ENCODE data around the gene DLX6. TPM values are rescaled to one million over a fixed set of nuclear protein-coding genes. Genes with fewer than 3 reads are reported as not detected.

DLX6 gene
- total RNA-seq, 1 donor from 2014 or later: 0.20 TPM

- no peak for DNase-seq
These were observed 6.4 kb downstream of the DLX6 start for GRCh38 chr7:97011536-97012364.

DNA sequence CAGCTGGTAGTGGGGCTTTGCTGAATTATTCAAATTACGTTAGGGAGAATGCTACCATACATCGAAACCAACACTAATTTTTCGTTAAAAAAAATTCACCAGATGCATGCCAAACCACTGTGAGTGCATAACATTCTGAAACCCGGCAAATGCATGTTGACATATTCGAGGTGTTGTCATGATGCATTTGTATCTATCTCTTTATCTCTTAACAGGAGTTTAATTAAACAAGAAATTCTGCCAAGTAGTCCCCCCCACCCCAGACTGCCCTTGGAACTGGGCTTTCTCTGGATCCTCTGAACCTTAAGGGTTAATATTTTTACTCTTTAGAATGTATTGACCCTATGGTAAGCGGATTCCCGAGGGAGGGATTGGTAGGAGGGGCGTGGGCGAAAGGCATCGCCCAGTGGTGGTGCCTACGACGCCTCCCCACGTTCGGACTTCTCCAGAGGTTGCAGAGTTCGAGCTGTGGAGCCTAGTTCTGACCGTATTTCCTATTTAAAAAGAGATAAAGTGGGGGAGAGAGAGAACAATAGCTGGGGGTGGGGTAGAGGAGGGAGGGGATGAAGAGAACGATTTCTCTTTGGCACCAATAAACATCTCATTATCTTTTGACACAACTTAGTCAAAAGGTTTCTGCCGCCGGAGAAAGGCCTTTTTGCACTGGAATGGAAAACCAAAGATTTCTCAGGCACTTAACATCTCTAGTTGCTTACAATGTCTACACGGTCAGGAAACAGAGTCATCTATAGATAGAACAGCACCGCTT, 7.2 kb downstream of the DLX6 start:
- DNase-seq: no peak

- no peak for DNase-seq
These were observed 7.9 kb downstream of the DLX6 start for GRCh38 chr7:97013134-97013844.

DNA sequence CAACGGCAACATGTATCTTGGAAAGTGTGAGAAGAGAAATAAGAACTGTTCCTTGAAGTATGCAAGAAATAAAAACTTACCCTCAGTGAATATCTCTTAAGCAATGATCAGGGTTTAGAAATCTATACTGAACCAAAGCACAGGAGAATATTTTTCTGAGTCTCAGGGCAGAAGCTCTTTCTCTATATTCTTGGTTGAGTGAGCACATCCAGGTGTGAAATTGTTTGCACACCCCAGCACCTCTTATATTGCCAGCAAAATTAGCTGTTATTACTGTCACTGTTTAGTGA, 8.4 kb downstream of the DLX6 start:
- no peak for DNase-seq

DNA sequence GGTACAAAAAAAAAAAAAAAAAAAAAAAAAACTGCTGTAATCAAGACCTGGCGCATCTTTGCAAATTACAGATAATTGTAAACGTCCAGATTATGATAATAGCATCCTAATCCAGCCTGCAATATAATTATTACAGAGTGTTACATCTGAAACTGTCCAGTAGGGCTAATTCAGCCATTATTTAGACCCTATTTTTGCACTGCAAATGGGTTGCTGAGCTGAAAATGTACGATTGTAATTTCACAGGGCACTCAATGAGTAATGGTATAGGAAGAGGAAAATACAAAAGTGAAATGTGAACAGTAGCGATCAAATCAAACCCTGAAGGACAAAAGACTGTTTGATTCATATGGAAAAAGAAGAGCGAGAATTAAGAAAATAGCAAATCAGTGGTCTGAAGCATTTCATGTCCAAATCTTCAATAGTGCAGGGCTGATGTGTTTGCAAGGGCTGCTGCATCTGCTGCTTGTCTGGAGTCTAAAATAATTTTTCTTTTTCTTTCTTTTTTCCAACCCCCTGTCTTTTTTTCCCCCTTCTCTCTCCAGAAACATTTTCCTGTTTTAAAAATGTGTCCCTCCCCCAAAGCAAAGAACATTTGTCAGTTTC, 8.9 kb downstream of the DLX6 start:
- no peak for DNase-seq

GRCh38 chr7:97015279-97015678, 9.9 kb downstream of the DLX6 start:
- no peak for DNase-seq

- no peak for DNase-seq
These were observed 10.5 kb downstream of the DLX6 start for GRCh38 chr7:97015756-97016380.

- no peak for DNase-seq
These were observed 11.2 kb downstream of the DLX6 start for GRCh38 chr7:97016381-97017191.

- no peak for DNase-seq
These were observed 12.1 kb downstream of the DLX6 start for GRCh38 chr7:97017192-97018125.

GRCh38 chr7:97018126-97018601, 12.8 kb downstream of the DLX6 start:
- no peak for DNase-seq

DNA sequence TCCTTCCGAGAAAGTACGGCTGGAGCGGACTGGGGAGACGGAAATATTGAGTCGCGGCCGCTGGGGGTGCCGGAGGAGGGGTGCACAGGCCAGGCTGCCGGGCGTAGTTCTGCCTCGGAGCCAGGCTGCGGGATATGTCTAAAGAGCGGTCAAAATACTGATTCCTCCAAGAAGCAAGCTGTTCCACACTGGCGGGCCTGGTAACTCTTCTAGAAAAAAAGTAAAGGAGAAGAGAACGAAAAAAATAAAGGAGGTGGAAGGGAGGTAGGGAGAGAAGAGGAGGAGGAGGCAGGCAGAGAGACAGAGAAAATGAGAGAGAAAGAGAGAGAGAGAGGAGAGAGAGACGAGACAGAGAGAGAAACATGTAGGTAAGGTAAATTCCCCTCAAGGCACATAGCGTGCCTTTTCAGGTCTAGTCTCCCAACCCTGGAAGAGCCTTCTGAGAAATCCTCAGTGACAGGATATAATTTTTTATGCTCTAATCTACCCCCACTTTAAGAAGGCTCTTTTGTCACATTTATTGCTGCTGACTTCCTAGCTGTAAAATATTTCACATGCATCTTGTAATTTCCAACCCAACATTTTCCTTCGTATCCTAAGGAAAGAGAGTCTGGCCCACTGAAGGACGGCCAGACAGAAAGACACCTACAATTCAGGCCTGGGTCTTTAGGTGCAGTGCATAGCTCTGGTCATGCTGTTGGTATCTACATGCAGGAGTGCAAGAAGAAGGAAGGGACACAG, 13.6 kb downstream of the DLX6 start:
- DNase-seq: no peak

DNA sequence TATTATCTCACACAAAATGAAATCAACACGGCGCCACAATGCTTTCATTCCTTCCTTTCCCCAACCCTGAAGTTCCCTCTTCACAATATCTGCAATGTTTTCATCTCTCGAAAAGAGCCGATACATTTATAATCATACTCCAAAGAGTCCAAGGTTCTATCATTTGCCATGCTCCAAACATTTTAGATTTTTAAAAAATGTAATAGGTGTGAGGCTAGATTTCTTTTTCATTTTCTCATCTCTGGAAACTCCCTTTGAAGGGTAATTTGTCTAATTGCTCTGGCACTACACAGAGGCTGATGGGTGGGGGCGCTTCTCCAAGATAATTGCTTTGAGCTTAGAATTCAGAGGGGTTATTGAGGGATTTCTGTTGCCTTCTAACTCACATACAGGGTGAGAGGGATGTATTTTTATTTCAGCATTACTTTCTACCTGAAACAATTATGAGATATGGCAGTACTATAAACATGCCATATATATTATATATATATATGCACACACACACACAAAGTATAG, 14.4 kb downstream of the DLX6 start:
- DNase-seq: no peak

DNA sequence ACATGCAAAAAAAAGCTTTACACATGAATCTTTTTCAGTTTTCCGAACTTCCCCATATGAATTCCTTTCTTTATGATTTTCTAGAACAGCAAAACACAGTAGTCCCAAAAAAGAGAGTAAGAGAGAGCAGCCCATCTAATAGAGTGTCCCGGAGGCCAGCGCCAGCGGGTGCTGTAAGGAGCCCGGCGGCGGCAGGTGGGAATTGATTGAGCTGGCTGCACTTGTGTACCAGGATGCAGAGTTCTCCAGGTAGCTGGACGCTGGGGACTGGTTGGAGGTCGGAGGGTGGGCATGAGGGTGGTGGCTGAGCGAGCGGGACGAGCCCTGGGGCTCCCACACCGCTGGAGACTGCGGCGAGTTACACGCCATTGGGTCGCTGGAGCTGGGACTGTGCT, 15.2 kb downstream of the DLX6 start:
- DNase-seq: no peak

- DNase-seq: no peak
These were observed 15.8 kb downstream of the DLX6 start for GRCh38 chr7:97020996-97021746.

- no peak for DNase-seq
These were observed 16.6 kb downstream of the DLX6 start for GRCh38 chr7:97021747-97022490.

GRCh38 chr7:97022491-97023306, 17.3 kb downstream of the DLX6 start:
- no peak for DNase-seq

Data from skin of body (tissue), 2 donors.